GM18505 (cell line): Measurements from ENCODE around the gene GCLC.

Source experiments
- ATAC-seq: cut with Tn5 transposase; IDR thresholded peaks from one replicate; pipeline ENCODE4 v1.9.1; 2021; ENCODE audit not compliant: unreplicated experiment
- POLR2A ChIP-seq: IDR thresholded peaks from 4 replicates; pipeline ENCODE4 v1.6.1; 2011; ENCODE audit warnings: borderline replicate concordance; ENCODE audit not compliant: insufficient read depth, insufficient read length; ENCODE audit errors: extremely low read depth

The GCLC gene

GRCh38 chr6:53500095-53500494 is 44.8 kb downstream of the GCLC start:
- ATAC-seq, result no peak
- no peak for TF ChIP-seq POLR2A

GRCh38 chr6:53499094-53499493 is 45.8 kb downstream of the GCLC start:
- no peak for TF ChIP-seq POLR2A
- ATAC-seq, result no peak

- no peak for ATAC-seq
- TF ChIP-seq POLR2A, result no peak
Measured at GRCh38 chr6:53498649-53499048, 46.3 kb downstream of the GCLC start.

- no peak for TF ChIP-seq POLR2A
- ATAC-seq, result no peak
Measured at GRCh38 chr6:53497905-53498304, 47.0 kb downstream of the GCLC start.

- no peak for TF ChIP-seq POLR2A
- no peak for ATAC-seq
Measured at GRCh38 chr6:53496797-53497375, 48.0 kb downstream of the GCLC start.

GRCh38 chr6:53495506-53496499 is 49.1 kb downstream of the GCLC start:
- TF ChIP-seq POLR2A, result no peak
- ATAC-seq, result no peak

- TF ChIP-seq POLR2A, result no peak
- no peak for ATAC-seq
Measured at GRCh38 chr6:53494076-53494475, 50.8 kb downstream of the GCLC start.

GRCh38 chr6:53493635-53494025 is 51.3 kb downstream of the GCLC start:
- ATAC-seq, result no peak
- TF ChIP-seq POLR2A, result no peak

GRCh38 chr6:53492860-53493634 is 51.9 kb downstream of the GCLC start:
- no peak for ATAC-seq
- no peak for TF ChIP-seq POLR2A

GRCh38 chr6:53487080-53487479 is 57.8 kb downstream of the GCLC start:
- no peak for ATAC-seq
- no peak for TF ChIP-seq POLR2A

GRCh38 chr6:53486679-53487078 is 58.2 kb downstream of the GCLC start:
- ATAC-seq, result no peak
- no peak for TF ChIP-seq POLR2A

GRCh38 chr6:53484476-53485280 is 60.2 kb downstream of the GCLC start:
- TF ChIP-seq POLR2A, result no peak
- no peak for ATAC-seq
